ENCODE data around the gene AGPAT4.

The AGPAT4 gene

DNA sequence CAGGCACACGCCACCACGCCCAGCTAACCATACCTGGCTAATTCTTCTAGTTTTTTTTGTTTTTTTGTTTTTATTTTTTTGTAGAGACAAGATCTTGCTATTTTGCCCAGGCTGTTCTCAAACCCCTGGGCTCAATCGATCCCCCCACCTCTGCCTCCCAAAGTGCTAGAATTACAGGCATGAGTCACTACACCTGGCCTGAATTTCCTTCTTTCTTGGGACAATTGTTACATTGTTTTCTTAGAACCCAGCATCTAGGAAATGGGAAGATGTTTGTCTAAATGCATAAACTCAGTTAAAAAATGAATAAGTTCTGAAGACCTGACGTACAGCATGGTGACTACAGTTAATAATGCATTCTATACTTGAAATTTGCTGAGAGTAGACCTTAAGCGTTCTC is 10.8 kb upstream of the AGPAT4 start:
- no peak for DNase-seq (ENCODE audit: low read depth in 2 of 2)

DNA sequence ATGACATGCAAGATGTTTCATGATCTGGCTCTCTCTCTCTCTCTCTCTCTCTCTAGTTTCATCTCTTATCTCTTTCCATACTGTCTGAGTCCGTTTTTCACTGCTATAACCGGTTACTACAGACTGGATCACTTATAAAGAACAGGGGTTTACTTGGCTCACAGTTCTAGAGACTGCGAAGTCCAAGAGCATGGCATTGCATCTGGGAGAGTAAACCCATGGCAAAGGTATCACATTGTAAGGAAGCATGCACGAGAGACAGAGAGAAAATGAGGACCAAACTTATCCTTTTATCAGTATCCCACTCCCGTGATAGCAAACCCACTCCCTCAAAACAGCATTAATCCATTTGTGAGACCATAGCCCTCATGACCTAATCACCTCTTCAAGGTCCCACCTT is 7.2 kb upstream of the AGPAT4 start:
- no peak for DNase-seq (ENCODE audit: low read depth in 2 of 2)

DNA sequence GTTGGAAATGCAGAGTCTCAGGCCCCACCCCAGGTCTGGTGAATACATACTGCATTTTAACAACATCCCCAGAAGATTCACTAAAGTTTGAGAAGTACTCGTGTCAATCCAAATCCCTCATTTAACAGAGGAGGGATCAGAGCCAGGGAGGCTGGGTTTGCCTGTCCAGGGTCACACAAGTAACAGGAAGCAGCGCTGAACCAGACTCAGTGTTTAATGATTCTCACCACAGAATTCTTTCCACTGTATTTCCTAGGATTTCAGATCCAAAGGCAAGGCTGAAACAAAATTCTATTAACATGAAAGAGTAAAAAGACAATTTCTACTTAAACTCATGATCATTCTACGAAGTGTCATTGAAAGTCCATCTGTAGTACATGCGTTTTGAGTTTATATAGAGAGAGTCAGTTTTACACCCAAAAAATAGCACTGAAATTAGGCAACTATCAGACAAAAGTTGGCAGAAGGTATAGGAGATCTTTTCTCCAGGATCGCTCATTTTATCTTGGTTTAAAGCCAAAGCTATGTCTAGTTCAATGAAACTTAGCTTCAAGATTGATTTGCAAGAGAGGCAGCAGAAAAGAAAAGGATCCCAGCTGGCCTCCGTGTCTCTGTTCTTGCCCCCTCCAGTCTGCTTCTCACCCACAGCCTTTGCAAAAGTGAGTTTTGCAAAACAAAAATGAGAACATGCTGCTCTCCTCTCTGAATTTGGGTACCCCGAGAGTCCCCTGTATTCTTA is 6.0 kb upstream of the AGPAT4 start:
- no peak for DNase-seq (ENCODE audit: low read depth in 2 of 2)

DNA sequence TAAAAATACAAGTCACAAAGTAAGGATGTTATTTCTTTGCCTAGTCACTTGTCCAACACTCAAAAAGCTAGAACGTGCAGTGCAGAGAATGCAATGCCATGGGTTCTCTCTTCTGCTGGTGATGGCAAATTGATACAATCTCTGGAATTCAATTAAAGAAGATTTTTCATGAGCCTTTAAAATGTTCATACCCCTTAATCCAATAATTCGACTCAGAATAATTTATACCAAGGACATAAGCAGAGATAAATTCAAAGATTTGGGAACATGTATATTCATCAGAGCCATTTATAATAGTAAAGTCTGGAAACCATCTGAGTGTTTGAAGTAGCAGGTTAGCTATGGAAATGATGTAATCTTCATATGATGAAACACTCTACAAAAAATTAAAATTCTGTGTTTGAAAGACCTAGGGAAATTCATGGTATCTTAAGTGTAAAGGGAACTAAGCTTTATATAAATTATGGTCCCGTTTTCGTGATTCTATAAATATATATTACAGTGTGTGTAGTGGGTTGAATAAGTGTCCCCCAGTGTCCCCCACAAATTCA is 2.8 kb upstream of the AGPAT4 start:
- no peak for DNase-seq (ENCODE audit: low read depth in 2 of 2)

DNA sequence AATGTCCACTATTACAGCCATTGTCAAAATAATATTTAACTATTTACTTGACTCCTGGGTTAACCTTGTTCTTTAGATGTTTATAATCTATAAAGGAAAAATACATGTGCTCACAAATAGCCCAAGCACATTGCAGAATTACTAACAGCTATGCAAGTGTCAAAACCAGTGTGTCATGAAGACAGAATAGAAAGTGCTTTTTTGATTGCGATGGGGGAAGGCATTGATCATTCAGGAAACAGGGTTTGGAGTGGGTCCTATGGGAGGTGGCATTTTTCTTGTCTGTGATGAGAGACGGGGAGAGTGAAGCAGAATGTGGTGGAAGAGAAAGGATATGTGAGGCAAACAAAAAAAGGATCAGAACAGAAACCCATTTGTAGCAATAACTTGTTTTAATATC is 1.0 kb upstream of the AGPAT4 start:
- DNase-seq (ENCODE audit: low read depth in 2 of 2): no peak

DNA sequence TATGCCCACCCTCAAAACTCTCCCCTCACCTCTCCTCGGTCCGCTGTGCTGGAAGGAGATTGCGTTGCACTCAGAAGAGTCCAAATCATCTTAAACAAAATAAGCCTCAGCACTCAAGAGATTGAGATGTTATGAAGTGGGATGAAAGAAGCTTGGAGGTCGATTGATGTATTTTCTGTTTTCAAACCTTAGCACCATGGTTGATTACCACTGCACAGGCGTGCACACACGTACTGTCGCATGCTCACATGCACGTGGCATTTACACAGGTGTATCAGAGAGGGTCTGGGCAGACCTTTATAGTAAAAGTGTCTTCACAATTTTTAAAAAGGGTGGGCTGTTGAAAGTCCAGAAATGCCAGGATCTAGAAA is 612 bp upstream of the AGPAT4 start:
- no peak for DNase-seq (ENCODE audit: low read depth in 2 of 2)

DNA sequence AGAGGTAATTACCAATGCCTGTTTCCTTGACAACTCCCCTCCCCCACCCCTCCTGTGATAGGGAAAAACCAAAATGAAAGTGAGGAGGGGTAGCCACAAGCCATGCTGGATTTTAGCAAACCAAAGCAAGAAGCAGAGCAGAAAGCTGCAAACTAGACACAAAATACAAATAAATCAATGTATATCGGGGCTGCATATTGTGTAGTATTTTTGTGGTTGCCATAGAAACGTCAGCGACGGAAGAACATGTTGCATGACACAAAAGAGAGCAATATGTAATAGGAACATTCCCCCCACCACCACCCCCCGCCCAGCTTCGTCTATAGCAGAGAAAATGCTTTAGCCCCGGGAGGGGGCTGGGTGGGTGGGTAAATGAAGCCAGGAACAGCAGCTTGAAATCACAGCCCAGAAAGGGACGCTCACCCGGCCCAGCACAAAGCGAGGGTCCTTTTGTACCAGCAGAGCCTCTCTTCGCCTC is 548 bp downstream of the AGPAT4 start:
- DNase-seq (ENCODE audit: low read depth in 2 of 2): peak in 1 of 2 donors; percentile 4

DNA sequence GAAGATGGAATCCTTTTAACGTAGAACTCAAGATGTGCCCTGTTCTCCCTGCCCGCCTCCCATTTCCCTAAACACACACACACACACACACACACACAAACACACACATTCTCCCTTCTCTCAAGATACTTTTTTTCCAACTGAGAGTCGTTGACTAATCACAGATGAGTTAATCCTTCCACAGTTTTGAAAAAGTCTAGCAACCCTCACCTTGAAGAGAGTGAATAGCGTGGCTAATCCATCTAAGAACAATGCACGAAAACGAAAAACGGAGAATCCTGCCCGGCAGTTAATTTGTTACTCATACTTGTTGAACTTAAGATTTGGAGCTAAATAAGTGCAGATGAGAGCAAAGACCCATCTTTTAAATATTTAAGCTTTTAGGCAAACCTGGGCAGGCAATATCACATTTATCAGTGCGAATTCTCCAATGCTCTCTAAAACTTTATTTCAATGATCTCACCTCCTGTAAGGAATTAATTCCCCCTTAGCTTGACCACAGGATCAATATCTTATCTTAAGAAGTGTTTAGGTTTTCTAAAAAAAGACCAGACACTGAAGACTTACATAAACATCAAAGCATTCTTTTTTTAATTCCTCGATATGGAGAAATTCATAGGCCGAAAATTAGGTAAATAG is 1.1 kb downstream of the AGPAT4 start:
- no peak for DNase-seq (ENCODE audit: low read depth in 2 of 2)

DNA sequence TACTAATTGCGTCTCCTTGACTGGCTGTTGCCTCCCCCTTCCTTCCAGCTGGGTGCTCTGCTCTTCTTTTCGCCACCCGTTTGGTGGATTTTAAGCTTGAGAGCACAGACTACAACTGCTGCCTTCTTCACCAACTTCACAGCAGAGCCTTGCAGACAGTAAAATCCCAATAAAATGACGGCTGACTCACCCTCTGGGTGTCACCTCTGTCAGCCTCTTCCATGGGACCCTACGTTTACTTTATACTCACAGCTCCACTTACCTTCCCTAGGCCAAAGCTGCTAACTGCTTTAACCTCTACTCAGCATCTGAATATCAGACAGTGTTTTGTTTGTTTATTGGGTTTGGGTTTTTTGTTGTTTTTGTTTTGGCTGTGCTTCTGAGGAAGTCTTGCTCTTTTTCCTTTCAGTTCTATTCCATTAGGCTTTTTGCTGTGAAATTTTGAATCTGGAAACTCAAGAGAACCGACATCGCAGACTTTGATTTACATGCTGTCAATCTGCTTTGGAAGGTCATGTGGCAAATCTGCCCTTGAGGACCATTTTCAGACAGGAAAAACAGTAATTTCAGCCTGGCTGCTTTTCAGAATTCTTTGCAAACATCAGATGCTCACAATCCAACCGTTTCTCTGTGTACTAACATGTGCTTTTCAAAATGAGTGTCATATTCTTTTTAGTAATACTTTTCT is 2.4 kb downstream of the AGPAT4 start:
- DNase-seq (ENCODE audit: low read depth in 2 of 2): no peak

DNA sequence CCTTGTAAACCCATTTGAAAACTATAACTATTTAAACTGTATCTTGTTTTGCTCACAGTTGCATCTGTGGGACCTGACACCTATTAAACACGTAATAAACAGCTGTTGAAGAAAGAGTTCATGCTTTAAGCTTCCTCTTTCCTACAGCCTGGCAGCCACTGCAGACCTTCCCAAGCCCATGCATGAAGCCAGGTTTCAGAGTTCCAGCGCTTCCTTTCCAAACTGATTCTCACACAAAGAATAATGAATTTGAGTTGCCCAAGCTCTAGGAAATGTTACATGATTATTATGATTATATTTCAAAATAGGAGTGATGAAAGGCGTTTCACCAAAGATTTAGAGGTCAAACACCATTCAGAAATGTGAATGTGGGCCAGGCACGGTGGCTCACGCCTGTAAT is 3.7 kb downstream of the AGPAT4 start:
- no peak for DNase-seq (ENCODE audit: low read depth in 2 of 2)

DNA sequence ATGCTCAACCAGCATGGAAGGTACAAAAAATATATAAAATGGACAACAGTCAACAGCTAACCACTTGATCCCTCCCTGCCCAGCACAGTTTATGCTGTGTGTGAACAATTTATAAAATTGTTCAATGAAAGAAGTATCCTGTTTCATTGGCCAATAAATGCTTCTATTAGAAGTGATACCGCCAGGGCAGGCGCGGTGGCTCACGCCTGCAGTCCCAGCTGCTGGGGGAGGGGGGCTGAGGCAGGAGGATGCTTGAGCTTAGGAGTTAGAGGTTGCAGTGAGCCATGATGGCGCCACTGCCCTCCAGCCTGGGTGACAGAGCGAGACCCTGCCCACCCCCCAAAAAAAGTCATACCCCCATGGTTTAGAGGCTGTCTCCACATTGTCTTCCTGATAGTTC is 4.6 kb downstream of the AGPAT4 start:
- DNase-seq (ENCODE audit: low read depth in 2 of 2): no peak

DNA sequence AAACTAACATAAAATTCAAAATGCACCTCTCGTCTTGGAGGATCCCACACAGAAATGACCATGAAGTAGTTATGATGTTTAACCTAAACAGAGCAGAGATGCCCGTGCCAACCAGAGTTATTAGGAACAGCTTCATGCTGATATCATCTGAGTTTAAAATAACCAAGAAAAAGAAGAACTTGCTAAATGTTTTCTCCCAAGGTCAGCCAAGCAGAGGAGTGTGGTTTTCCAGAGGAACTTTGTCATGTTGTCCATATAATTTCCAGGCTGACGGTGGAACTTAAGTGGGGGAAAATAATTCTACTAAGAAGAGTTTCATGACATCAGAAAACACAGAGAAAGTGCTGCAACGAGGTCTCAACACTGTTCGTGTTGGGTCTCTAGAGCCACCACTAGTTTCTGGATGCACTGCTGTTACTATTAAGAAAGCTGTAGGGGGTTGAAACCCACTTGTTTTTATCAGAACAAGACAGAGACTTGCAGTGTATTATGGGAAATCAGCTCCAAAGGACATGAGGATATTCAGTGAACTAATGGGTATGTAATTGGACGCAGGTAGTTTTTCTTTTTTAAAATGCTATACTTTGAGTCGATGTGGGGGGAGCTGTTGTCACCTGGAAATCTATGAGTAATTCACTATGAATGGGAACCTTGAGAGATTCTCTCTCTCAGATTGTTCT is 5.2 kb downstream of the AGPAT4 start:
- no peak for DNase-seq (ENCODE audit: low read depth in 2 of 2)

DNA sequence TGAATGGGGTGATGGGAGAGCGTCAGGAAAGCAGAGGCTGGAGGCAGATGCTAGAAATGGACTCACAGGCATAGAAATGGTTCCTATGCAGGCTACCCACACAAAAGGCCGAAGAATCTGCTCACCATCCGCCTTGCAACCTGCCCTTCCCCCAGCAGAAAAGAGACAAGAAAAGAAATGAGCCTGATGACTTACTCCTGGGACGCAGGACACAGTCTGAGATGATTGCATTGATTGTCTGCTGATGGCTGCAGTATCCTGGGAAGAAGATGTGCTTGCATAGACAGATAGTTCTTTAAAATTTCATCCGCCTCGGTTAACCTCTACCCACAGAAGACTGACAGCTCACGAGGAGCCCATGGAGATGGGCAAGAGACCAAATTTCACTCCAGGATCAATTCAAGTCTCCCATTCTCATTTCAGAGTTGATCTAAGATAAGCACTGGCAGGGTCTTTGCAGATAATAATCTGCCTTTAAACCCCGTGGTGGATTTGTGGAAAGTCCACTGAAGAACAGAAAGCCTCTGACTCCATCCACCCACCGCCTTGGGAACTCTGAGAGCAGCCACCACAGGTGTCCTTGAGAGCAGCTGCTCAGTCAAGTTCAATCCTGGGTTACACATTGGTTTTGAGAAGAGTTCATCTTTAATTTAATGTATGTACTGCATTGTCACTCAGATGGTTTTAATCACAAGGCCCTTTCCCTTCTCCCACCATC is 7.2 kb downstream of the AGPAT4 start:
- no peak for DNase-seq (ENCODE audit: low read depth in 2 of 2)

DNA sequence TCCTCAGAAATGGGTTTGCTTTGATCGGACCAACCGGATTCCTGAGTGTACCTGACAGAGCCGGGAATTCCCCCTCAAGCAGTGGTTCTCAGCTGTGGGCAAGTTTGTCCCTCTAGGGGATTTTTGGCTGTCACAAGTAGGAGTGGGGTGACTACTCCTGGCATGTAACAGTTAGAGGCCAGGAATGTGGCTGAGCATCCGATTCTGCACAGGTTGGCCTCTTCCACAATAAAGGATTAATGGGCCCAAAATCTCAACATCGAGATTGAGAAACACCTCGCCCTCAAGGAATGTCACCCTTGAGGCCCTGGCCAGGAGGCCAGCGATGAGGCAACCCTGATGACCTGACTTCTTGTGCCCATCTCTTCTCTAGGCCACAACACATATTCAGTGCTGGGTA is 7.9 kb downstream of the AGPAT4 start:
- no peak for DNase-seq (ENCODE audit: low read depth in 2 of 2)

DNA sequence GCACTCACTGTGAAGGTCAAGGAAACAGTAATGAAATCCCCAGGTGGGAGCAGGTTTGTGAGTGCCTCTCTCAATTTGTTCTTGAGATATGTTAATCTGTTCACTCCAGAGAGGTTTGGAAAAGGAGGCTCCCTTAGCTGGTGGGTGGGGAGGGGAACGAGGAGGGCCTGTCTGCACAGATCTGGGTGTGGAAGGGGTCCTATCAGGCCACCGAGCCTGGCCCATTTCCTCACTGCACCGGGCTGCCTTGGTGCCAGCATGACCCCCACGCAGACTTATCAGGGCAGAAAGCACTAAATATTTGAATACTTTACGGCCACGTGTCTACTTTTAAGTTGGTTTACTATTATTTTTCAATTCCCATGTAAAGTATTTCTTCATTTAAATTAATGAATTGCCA is 8.3 kb downstream of the AGPAT4 start:
- no peak for DNase-seq (ENCODE audit: low read depth in 2 of 2)

DNA sequence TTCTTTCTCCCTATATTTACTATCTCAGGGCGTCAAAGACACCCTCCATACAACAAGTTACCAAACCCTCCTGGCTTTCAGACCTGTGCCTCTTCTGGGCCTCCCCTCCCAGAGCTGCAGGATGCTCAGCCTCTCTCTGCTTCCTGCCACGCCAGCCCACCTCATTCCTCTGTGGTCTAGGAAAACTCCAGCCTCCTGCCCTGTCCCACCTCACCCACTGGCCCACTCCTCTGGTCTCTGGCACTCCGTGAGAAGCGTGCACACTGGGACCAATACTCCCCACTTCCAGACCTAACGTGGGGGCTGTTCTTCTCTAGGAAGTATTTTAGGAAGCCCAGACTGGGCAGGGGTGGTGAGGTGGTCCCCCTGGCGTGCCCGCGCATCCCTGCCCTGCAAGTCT is 9.7 kb downstream of the AGPAT4 start:
- no peak for DNase-seq (ENCODE audit: low read depth in 2 of 2)

DNA sequence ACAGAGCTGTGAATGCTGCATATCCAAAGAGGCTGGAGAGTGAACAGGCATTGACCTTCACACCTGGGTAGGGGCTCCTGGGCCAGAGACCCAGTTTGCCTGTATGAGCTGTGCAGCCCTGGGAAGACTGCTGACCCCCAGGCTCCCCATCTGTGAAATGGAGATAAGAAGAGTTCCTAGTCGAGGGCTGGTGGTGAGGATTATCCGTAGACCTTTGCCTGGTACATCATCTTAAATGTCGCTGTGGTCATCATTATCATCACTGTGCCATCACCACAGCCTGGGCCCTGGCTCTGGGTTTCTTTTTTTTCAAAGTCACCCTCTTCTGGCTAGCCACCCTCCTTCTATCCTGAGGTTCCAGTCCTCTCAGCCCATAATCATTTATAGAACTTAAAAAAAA is 12.0 kb downstream of the AGPAT4 start:
- no peak for DNase-seq (ENCODE audit: low read depth in 2 of 2)

DNA sequence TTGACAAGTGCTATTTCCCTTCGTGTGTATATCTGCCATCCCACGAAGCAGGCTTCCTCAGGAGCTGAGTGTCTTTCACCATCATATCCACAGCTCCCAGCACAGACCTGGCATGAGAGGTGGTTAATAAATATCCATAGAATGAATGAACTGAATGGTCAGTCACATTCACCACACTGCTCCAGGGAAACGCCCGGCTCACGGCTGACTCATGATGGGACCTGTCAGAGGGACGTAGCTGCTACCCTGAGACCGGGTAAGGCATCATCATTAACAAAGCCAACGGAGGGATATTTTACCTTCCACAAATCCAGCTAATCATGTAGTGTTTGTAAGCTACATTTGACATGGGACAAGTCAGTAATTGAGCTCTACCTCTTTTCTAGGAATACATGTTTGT is 12.5 kb downstream of the AGPAT4 start:
- DNase-seq (ENCODE audit: low read depth in 2 of 2): no peak

DNA sequence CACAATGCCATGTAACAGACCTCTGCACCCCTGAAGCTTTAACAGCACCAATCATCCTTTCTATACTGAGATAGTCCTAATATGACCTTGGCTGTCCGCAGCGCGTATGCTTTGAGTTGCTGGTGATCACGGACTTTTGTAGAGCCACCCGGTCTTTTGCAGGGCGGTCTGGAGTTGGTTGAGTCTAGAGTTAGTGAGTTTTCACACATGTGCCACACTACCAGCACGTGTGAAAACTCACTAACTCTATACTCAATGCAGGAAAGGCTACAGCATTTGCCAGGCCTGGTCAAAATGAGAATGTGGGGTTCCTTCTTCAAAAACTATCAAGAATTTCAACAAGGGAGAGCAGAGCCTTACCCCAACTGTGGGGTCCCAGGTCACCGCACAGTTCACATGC is 14.6 kb downstream of the AGPAT4 start:
- DNase-seq (ENCODE audit: low read depth in 2 of 2): no peak

DNA sequence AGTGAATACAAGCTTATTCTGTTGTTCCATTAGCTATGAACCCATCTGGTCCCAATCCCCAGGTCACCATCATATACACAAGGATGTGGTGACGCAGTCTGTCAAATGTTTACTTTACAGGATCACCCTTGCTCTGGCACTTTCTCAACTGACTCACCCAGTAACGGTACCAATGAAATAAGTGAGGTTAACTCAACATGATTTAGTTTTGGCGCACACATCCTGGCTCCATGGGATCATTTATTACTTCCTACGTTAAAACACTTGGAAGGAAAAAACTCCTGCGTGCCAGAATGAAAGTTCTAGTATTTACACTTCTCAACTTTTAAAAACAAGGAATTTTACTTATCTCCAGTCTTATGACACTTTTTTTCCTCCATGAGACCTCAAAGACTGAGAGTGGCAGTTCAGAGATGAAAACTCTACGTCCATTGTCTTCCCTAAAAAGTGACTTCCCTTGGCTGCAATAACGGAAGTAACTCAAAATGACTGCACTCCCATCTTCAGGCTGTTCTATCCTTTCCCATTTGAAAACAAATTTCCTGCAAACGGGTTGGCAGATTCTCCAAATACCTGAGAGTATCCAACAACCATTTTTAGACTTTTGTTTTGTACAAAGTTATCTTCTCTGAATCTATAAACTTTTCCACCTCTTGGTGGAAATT is 15.9 kb downstream of the AGPAT4 start:
- no peak for DNase-seq (ENCODE audit: low read depth in 2 of 2)

DNA sequence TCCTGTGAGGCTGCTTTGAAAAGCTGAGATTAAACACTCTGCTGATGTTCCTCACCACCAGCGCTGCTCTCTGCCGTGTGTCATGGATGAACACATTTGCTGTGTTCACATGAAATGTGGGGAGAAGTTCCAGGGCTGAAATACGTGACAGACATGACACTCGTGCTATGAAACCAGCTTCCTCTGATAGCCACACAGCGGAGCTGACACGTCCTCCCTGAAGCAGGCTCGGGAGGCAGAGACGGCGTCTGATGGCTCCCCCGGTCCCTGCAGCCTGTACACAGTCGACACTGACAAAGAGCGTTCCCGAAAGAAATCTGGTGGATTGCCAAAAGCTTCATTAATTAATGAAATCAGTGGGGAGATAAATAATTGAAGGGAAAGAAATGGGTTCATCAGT is 17.5 kb downstream of the AGPAT4 start:
- no peak for DNase-seq (ENCODE audit: low read depth in 2 of 2)

Data from stimulated activated CD8-positive, alpha-beta memory T cell treated with anti-CD3 and anti-CD28 coated beads, Interleukin-7, amount 100 ng/mL, for 1 hour (primary cell).